ENCODE data around the gene MYO1E. TPM values are rescaled to one million over a fixed set of nuclear protein-coding genes. Genes with fewer than 3 reads are reported as not detected.

Gene MYO1E
- total RNA-seq, 4 donors from 2014 or later, result 245 to 380 (median 268) TPM

DNA sequence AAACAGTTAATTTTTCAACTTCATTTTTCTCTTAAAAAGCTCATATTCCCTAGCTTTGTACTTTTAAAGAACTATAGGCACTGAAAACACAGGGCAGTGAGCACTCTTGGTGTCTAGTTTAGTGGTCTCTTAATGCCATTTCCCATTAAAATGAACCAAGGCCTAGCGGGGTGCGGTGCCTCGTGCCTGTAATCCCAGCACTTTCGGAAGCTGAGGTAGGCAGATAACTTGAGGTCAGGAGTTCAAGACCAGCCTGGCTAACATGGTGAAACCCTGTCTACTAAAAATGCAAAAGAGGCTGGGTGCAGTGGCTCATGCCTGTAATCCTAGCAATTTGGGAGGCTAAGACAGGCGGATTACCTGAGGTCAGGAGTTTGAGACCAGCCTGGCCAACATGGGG is 120.5 kb downstream of the MYO1E start:
- H3K4me1 ChIP-seq, result peaks cover 5 to 10% (median 9%) of the 10 kb centered on the region in 4 donors
- no peak overlapping the region for H3K4me3 ChIP-seq
- H3K9me3 ChIP-seq, result no peaks in the 10 kb centered on the region
- peak overlapping the region in 1 of 4 donors; percentile 47 for H3K27ac ChIP-seq
- H3K27me3 ChIP-seq, result no peaks in the 10 kb centered on the region
- TF ChIP-seq CTCF (IDR thresholded peaks at IDR 0.05), result no peak
- TF ChIP-seq POLR2A (IDR thresholded peaks at IDR 0.05), result no peak
- DNase-seq, result no peak
- peaks cover 0 to 5% (median 0%) of the 10 kb centered on the region in 3 donors for H3K36me3 ChIP-seq

DNA sequence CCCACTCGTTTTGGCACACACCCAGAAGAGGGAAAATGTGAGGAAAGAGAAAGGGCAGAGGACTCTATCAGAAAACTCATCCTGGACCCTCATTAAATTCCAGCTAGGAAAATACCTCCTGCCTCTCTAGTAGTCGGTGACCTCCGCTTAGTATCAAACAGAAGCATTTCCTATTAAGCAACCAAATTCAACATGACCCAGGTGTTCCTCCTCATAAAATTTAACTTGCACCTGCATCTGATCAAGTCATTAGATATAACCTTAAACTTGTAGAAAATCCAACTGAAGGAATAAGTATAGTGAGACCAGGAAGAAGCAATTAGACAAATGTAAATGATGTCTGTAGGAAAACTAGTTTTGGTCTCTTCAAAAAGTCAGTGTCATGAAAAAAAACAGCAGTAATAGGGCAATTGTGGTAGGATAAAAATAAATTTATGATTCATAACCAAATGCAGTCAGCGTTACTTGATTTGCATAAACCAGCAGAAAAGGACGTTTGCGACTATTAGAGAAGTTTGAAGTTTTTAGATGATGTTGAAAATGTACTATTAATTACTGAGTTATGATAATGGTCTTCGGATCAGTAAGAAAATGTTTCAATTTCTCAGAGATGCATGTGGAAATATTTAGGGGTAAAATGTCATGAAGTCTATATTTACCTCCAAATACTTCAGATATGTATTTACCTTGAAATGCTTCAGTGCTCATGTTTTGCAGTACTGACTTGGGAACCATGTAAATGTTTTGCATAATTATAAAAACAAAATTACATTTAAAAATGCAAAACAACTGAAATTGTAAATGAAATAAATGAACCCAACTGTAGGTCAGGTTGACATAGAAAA is 121.4 kb downstream of the MYO1E start:
- no peak overlapping the region for H3K4me3 ChIP-seq
- no peak for DNase-seq
- H3K4me1 ChIP-seq, result peaks cover 3 to 10% (median 9%) of the 10 kb centered on the region in 4 donors
- peak overlapping the region in 1 of 4 donors; percentile 55 for H3K27ac ChIP-seq
- peaks cover 0 to 9% (median 0%) of the 10 kb centered on the region in 3 donors for H3K36me3 ChIP-seq
- H3K27me3 ChIP-seq, result no peaks in the 10 kb centered on the region
- no peaks in the 10 kb centered on the region for H3K9me3 ChIP-seq
- TF ChIP-seq POLR2A (IDR thresholded peaks at IDR 0.05) (no peak), CTCF (IDR thresholded peaks at IDR 0.05) (no peak)

DNA sequence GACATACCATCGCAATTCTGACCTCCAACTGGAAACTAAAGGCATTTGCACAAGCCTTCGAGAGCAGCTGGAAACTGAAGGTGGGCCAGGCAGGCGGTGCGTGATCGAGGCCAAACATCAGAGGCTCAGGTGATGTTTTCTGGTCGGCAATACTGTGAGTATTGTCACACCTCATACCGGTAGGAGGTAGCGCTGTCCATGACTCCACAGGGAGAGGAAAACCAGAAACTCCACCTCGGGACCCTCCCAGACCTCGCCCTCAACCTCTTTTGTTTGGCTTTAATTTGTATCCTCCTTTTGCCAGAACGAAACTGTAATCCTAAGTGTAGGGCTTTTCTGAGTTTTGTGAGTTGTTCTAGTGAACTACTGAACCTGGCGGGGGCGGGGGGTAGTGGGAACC is 122.4 kb downstream of the MYO1E start:
- Histone ChIP-seq H3K4me1 (peaks cover under 1 to 10% (median 6%) of the 10 kb centered on the region in 4 donors), H3K9me3 (no peaks in the 10 kb centered on the region), H3K27ac (peak overlapping the region in 1 of 4 donors; percentile 55), H3K27me3 (no peaks in the 10 kb centered on the region), H3K36me3 (peaks cover 0 to 9% (median 0%) of the 10 kb centered on the region in 3 donors), H3K4me3 (no peak overlapping the region)
- TF ChIP-seq CTCF (IDR thresholded peaks at IDR 0.05), result no peak
- no peak for TF ChIP-seq POLR2A (IDR thresholded peaks at IDR 0.05)
- no peak for DNase-seq

DNA sequence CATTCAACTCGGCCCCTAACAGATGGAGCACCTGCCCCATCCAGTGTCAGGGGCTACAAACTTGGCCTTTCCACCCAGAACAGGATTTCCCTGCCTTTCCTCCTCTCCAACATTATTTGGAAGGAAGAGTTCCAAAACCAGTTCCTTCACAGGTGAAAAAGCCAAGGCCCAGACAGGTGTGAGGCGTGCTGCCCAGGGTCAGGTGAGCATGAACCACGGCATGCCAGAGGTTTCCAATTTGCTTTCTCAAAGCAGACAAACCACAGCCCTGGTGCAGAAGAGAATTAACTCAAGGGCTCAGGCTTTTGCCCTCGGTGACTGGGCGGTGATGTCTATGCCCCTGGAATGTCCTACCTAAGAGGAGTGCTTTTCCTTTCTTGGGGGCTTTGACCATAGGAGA is 122.9 kb downstream of the MYO1E start:
- no peaks in the 10 kb centered on the region for H3K9me3 ChIP-seq
- H3K27ac ChIP-seq, result peak overlapping the region in 1 of 4 donors; percentile 55
- no peak overlapping the region for H3K4me3 ChIP-seq
- H3K36me3 ChIP-seq, result peaks cover 0 to 9% (median 0%) of the 10 kb centered on the region in 3 donors
- no peaks in the 10 kb centered on the region for H3K27me3 ChIP-seq
- TF ChIP-seq CTCF (IDR thresholded peaks at IDR 0.05) (no peak), POLR2A (IDR thresholded peaks at IDR 0.05) (no peak)
- H3K4me1 ChIP-seq, result peaks cover 0 to 10% (median 4%) of the 10 kb centered on the region in 4 donors
- DNase-seq, result no peak

DNA sequence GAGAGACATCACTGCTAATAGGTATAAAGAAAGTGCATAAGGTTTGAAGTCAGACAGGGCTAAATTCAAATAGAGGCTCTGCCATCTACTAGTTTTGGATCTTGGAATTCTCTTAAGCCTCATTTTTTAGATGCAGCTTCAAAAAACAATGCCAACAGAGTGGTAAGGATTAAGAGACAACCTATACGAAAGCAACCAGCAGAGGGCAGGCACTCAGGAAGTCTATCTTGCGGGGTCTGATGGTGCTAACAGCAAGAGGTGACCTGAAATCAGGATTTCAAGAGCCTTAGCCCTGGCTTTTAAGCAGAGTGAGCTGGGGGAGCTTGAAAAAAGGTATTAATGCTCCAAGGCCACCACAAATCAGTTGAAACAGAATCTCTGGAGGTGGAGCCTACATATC is 125.3 kb downstream of the MYO1E start:
- Histone ChIP-seq H3K4me1 (peaks cover 0 to 10% (median 4%) of the 10 kb centered on the region in 4 donors), H3K4me3 (no peak overlapping the region), H3K27me3 (no peaks in the 10 kb centered on the region), H3K27ac (no peak overlapping the region), H3K36me3 (peaks cover 0 to 9% (median 0%) of the 10 kb centered on the region in 3 donors), H3K9me3 (no peaks in the 10 kb centered on the region)
- TF ChIP-seq POLR2A (IDR thresholded peaks at IDR 0.05) (no peak), CTCF (IDR thresholded peaks at IDR 0.05) (peak in 5 of 6 experiments; percentile 18 to 79 (median 74))
- peak in 2 of 3 donors; percentile 70 to 87 for DNase-seq
